WTC11 (cell line): Measurements from ENCODE around the gene VANGL1. TPM values are rescaled to one million over a fixed set of nuclear protein-coding genes. Genes with fewer than 3 reads are reported as not detected.
"Not testable (repeated sequence)": the region's sequence is repeated elsewhere in the genome, so short reads cannot be mapped to it uniquely, and the experiment has no call there.

ENCODE experiments used
- ATAC-seq: fragments of 200-7000 bp; cut with Tn5 transposase; 2 replicates; pipeline ENCODE4 v1.10.0; 2021; ENCODE audit warnings: mild to moderate bottlenecking, moderate library complexity
- CTCF ChIA-PET: fragments of 300-600 bp; sonication (Branson Sonifier 250); formaldehyde crosslinking; loops from one replicate; lab custom pipeline; 2021; ENCODE audit warnings: antibody characterized with exemption; lab: Charles Lee
- POLR2A ChIA-PET: fragments of 350-600 bp; sonication (Branson Sonifier 250); formaldehyde crosslinking; loops from one replicate; lab custom pipeline; 2021; ENCODE audit warnings: antibody characterized with exemption; lab: Charles Lee
- DNase-seq: peaks from one replicate; pipeline ENCODE4 v3.0.0; 2021; ENCODE audit warnings: low spot score
- H3K27ac Mint-ChIP-seq: 2 replicates; pipeline ENCODE4 v1.8.0; 2021; ENCODE audit warnings: mixed read lengths
- H3K27me3 Mint-ChIP-seq: 2 replicates; pipeline ENCODE4 v1.8.0; 2021; ENCODE audit warnings: low read depth, mild to moderate bottlenecking, moderate library complexity, mixed read lengths
- H3K36me3 Mint-ChIP-seq: 2 replicates; pipeline ENCODE4 v1.8.0; 2021; ENCODE audit warnings: mixed read lengths
- H3K4me1 Mint-ChIP-seq: 2 replicates; pipeline ENCODE4 v1.8.0; 2022; ENCODE audit warnings: mixed read lengths
- H3K4me3 Mint-ChIP-seq: 2 replicates; pipeline ENCODE4 v1.8.0; 2021; ENCODE audit warnings: mild to moderate bottlenecking, moderate library complexity, mixed read lengths
- H3K9me3 Mint-ChIP-seq: 2 replicates; pipeline ENCODE4 v1.8.0; 2021; ENCODE audit warnings: mixed read lengths
- AFF4 ChIP-seq: sonication (generic); formaldehyde crosslinking; IDR thresholded peaks from 2 replicates; pipeline ENCODE4 v1.8.1; 2023; ENCODE audit warnings: mild to moderate bottlenecking, missing genetic modification reagents, borderline replicate concordance
- CBFB ChIP-seq: sonication (generic); formaldehyde crosslinking; IDR thresholded peaks from 2 replicates; pipeline ENCODE4 v1.8.1; 2022; ENCODE audit warnings: mild to moderate bottlenecking, low read depth, missing genetic modification reagents
- CREB1 ChIP-seq: sonication (generic); formaldehyde crosslinking; IDR thresholded peaks from 2 replicates; pipeline ENCODE4 v1.8.0; 2023; ENCODE audit warnings: mild to moderate bottlenecking, missing genetic modification reagents
- CREM ChIP-seq: sonication (generic); formaldehyde crosslinking; IDR thresholded peaks from 2 replicates; pipeline ENCODE4 v1.8.1; 2022; ENCODE audit warnings: mild to moderate bottlenecking, missing genetic modification reagents, moderate library complexity
- E2F5 ChIP-seq: sonication (generic); formaldehyde crosslinking; IDR thresholded peaks from 2 replicates; pipeline ENCODE4 v1.8.1; 2022; ENCODE audit warnings: mild to moderate bottlenecking, moderate library complexity, missing genetic modification reagents
- FOXP1 ChIP-seq: sonication (generic); formaldehyde crosslinking; IDR thresholded peaks from 2 replicates; pipeline ENCODE4 v1.8.0; 2022; ENCODE audit warnings: missing genetic modification reagents, mild to moderate bottlenecking, moderate library complexity, borderline replicate concordance
- GTF2I ChIP-seq: fragments of 250-450 bp; sonication (Bioruptor Pico); conservative IDR thresholded peaks from 2 replicates; pipeline ENCODE4 v1.4.0; 2021; ENCODE audit warnings: mild to moderate bottlenecking
- HMGXB4 ChIP-seq: sonication (generic); formaldehyde crosslinking; IDR thresholded peaks from 2 replicates; pipeline ENCODE4 v1.8.1; 2023; ENCODE audit warnings: mild to moderate bottlenecking, moderate library complexity, missing genetic modification reagents
- IRF2 ChIP-seq: sonication (generic); formaldehyde crosslinking; IDR thresholded peaks from 2 replicates; pipeline ENCODE4 v1.8.0; 2022; ENCODE audit warnings: low read depth, missing genetic modification reagents, borderline replicate concordance
- JUN ChIP-seq: sonication (generic); formaldehyde crosslinking; IDR thresholded peaks from 2 replicates; pipeline ENCODE4 v1.8.0; 2023; ENCODE audit warnings: mild to moderate bottlenecking, missing genetic modification reagents
- PRDM15 ChIP-seq: sonication (generic); formaldehyde crosslinking; IDR thresholded peaks from 2 replicates; pipeline ENCODE4 v1.8.0; 2022; ENCODE audit warnings: missing genetic modification reagents
- TCF7 ChIP-seq: sonication (generic); formaldehyde crosslinking; IDR thresholded peaks from 2 replicates; pipeline ENCODE4 v1.8.0; 2022; ENCODE audit warnings: mild to moderate bottlenecking, low read depth, missing genetic modification reagents, moderate library complexity
- ZNF138 ChIP-seq: sonication (generic); formaldehyde crosslinking; conservative IDR thresholded peaks from 2 replicates; pipeline ENCODE4 v1.8.1; 2022; ENCODE audit warnings: mild to moderate bottlenecking, moderate library complexity, missing genetic modification reagents
- ZNF317 ChIP-seq: sonication (generic); formaldehyde crosslinking; IDR thresholded peaks from 2 replicates; pipeline ENCODE4 v1.8.1; 2023; ENCODE audit warnings: low read depth, mild to moderate bottlenecking, moderate library complexity, missing genetic modification reagents, borderline replicate concordance
- ZNF423 ChIP-seq: fragments of 250-450 bp; sonication (Bioruptor Pico); IDR thresholded peaks from 2 replicates; pipeline ENCODE4 v2.1.2; 2022; ENCODE audit warnings: mild to moderate bottlenecking, moderate library complexity
- total RNA-seq: library from RNA; stranded (reverse); gene quantifications from 3 replicates; pipeline ENCODE4 v1.2.3, GENCODE V29; 2021

The VANGL1 gene
- total RNA-seq, 1 experiment from 2014 or later, result 15.8 TPM

GRCh38 chr1:115633606-115634005 is 8.2 kb upstream of the VANGL1 start:
- peaks cover 29% of the 10 kb centered on the region for H3K36me3 Mint-ChIP-seq
- ATAC-seq, POLR2A ChIA-PET, H3K4me3 Mint-ChIP-seq, DNase-seq, H3K27ac Mint-ChIP-seq: not testable (repeated sequence)
- peaks cover 51% of the 10 kb centered on the region for H3K9me3 Mint-ChIP-seq
- TF ChIP-seq GTF2I (CRISPR knock-in tag), result 0 out of 2 replicates have a peak, but pooled peaks have one; percentile 47
- CTCF ChIA-PET, result interaction anchor here (1.5 to 1.7 kb wide), 2 partner anchors 38 to 73 kb away, joined by 5 to 12 read pairs; no protein-coding TSS in a partner anchor
- H3K27me3 Mint-ChIP-seq, result peaks cover 15% of the 10 kb centered on the region
- H3K4me1 Mint-ChIP-seq, result peaks cover 32% of the 10 kb centered on the region

- peaks cover 36% of the 10 kb centered on the region for H3K36me3 Mint-ChIP-seq
- CTCF ChIA-PET, H3K27ac Mint-ChIP-seq: not testable (repeated sequence)
Measured at GRCh38 chr1:115637247-115637646, 4.5 kb upstream of the VANGL1 start.

GRCh38 chr1:115640384-115640783 is 1.4 kb upstream of the VANGL1 start:
- no peak overlapping the region for H3K27ac Mint-ChIP-seq
- peaks cover 29% of the 10 kb centered on the region for H3K4me1 Mint-ChIP-seq
- H3K4me3 Mint-ChIP-seq, result peak overlapping the region; percentile 82; the same call in 1 of the 2 replicates
- ATAC-seq, result no peak
- TF ChIP-seq AFF4, result no peak
- TF ChIP-seq TCF7 (CRISPR knock-in tag), result no peak
- TF ChIP-seq ZNF138 (CRISPR knock-in tag), result no peak
- CTCF ChIA-PET, result interaction anchor here (1.1 to 4.2 kb wide), 4 partner anchors 20 to 77 kb away, joined by 3 to 28 read pairs (median 7); no protein-coding TSS in a partner anchor
- POLR2A ChIA-PET, result no interaction called here
- peaks cover 25% of the 10 kb centered on the region for H3K27me3 Mint-ChIP-seq
- H3K36me3 Mint-ChIP-seq, result peaks cover 36% of the 10 kb centered on the region
- H3K9me3 Mint-ChIP-seq, result peaks cover 47% of the 10 kb centered on the region
- DNase-seq, result no peak

More at GRCh38 chr1:115637247-115637646, 4.5 kb upstream of the VANGL1 start:
- POLR2A ChIA-PET, ATAC-seq, H3K4me3 Mint-ChIP-seq, DNase-seq: not testable (repeated sequence)
- Mint-ChIP-seq H3K4me1 (peaks cover 23% of the 10 kb centered on the region), H3K27me3 (peaks cover 25% of the 10 kb centered on the region), H3K9me3 (peaks cover 67% of the 10 kb centered on the region)

- ChIA-PET CTCF (interaction anchor here (1.0 to 4.2 kb wide), 5 partner anchors 34 to 75 kb away, joined by 3 to 28 read pairs (median 6); no protein-coding TSS in a partner anchor), POLR2A (interaction anchor here (1.0 kb wide), 1 partner anchor 10 kb away, joined by 3 read pairs; no protein-coding TSS in a partner anchor)
- Mint-ChIP-seq H3K4me3 (peak overlapping the region; percentile 83), H3K9me3 (peaks cover 28% of the 10 kb centered on the region), H3K4me1 (peaks cover 35% of the 10 kb centered on the region), H3K27me3 (peaks cover 17% of the 10 kb centered on the region), H3K36me3 (peaks cover 17% of the 10 kb centered on the region), H3K27ac (peak overlapping the region; percentile 68)
- peak; percentile 61 for DNase-seq
- ATAC-seq, result peak; percentile 36
- peak; percentile 26; the same call in 1 of the 2 replicates for TF ChIP-seq FOXP1 (CRISPR knock-in tag)
- peak; percentile 66; the same call in 1 of the 2 replicates for TF ChIP-seq HMGXB4 (CRISPR knock-in tag)
- peak; percentile 78 for TF ChIP-seq E2F5 (CRISPR knock-in tag)
- 0 out of 2 replicates have a peak, but pooled peaks have one; percentile 29 for TF ChIP-seq ZNF317 (CRISPR knock-in tag)
- no peak for TF ChIP-seq PRDM15 (CRISPR knock-in tag)
- no peak for TF ChIP-seq CBFB (CRISPR knock-in tag)
- TF ChIP-seq CREB1 (CRISPR knock-in tag), result no peak
- TF ChIP-seq JUN (CRISPR knock-in tag), result 0 out of 2 replicates have a peak, but pooled peaks have one; percentile 68
- TF ChIP-seq CREM (CRISPR knock-in tag), result 0 out of 2 replicates have a peak, but pooled peaks have one; percentile 15
- no peak for TF ChIP-seq IRF2 (CRISPR knock-in tag)
- peak; percentile 74 for TF ChIP-seq ZNF423 (CRISPR knock-in tag)
Measured at GRCh38 chr1:115642168-115643072, 650 bp downstream of the VANGL1 start.
